Naive thymus-derived CD8-positive, alpha-beta T cell (primary cell): ENCODE measurements around the gene ETF1. TPM values are rescaled to one million over a fixed set of nuclear protein-coding genes. Genes with fewer than 3 reads are reported as not detected.

Experiments
- polyA plus RNA-seq, 3 donors: library from polyadenylated mRNA; unstranded; fragments of 300-500 nt; fragmentation: Illumina TruSeq; gene quantifications; one replicate each; pipeline ENCODE4 v1.2.3, GENCODE V29; 2021
- total RNA-seq, 8 experiments: library from RNA in 2 of 8; stranded (reverse) in 2 of 8; gene quantifications; one replicate each; pipeline ENCODE4 v1.2.3 and lab custom pipeline; 2021 to 2026

ETF1 gene
- total and polyA plus RNA-seq, 5 experiments from 2014 or later, result 21.5 to 49.0 (median 27.5) TPM

Other genes starting within 250 kb of the ETF1 start
- not detected for gene CDC25C, start 211.4 kb downstream of the ETF1 start, total RNA-seq
- gene CDC25C, start 211.4 kb downstream of the ETF1 start, polyA plus RNA-seq, result not detected
- 10 to 100 TPM; 28.6 to 29.6 TPM for gene FAM53C, start 205.0 kb downstream of the ETF1 start, total RNA-seq
- 10 to 100 TPM; 18.6 to 22.2 (median 20.3) TPM for gene FAM53C, start 205.0 kb downstream of the ETF1 start, polyA plus RNA-seq
- gene KDM3B, start 190.6 kb downstream of the ETF1 start, total RNA-seq, result 10 to 100 TPM; 84.0 to 97.5 TPM
- 10 to 100 TPM in 2 of 3 donors, 1 to 10 TPM in 1; 6.9 to 12.3 (median 10.6) TPM for gene KDM3B, start 190.6 kb downstream of the ETF1 start, polyA plus RNA-seq
- gene REEP2, start 104.2 kb downstream of the ETF1 start, total RNA-seq, result under 1 TPM; 0.44 to 0.75 TPM
- gene REEP2, start 104.2 kb downstream of the ETF1 start, polyA plus RNA-seq, result under 1 TPM in 2 of 3 donors, not detected in 1; 0.28 to 0.39 TPM
- gene EGR1, start 77.8 kb downstream of the ETF1 start, total RNA-seq, result 1 to 10 TPM; 1.8 to 2.2 TPM
- under 1 TPM in 2 of 3 donors, not detected in 1; 0.36 to 0.66 TPM for gene EGR1, start 77.8 kb downstream of the ETF1 start, polyA plus RNA-seq
- 100 to 1,000 TPM; 184 to 195 TPM for gene HSPA9, start 32.2 kb upstream of the ETF1 start, total RNA-seq
- gene HSPA9, start 32.2 kb upstream of the ETF1 start, polyA plus RNA-seq, result 100 to 1,000 TPM; 130 to 164 (median 140) TPM
- 1 to 10 TPM; 5.1 to 5.7 TPM for gene CTNNA1, start 210.2 kb upstream of the ETF1 start, total RNA-seq
- 1 to 10 TPM in 1 of 3 donors, under 1 TPM in 1, not detected in 1; 0.34 to 2.8 TPM for gene CTNNA1, start 210.2 kb upstream of the ETF1 start, polyA plus RNA-seq